ENCODE measurements around the gene MRPL4. TPM values are rescaled to one million over a fixed set of nuclear protein-coding genes. Genes with fewer than 3 reads are reported as not detected.

The MRPL4 gene
- total RNA-seq, 1 experiment from 2014 or later: 85.9 TPM

- TF ChIP-seq CTCF (IDR thresholded peaks at IDR 0.05; ENCODE audit: insufficient read depth in 1 of 2, low read depth in 1 of 2, low read length in 1 of 2, severe bottlenecking in 1 of 2, unreplicated experiment in 1 of 2): no peak
- Mint-ChIP-seq H3K4me3 (ENCODE audit: unreplicated experiment) (no peak overlapping the region), H3K4me1 (ENCODE audit: low read depth, unreplicated experiment) (no peaks in the 10 kb centered on the region), H3K27me3 (ENCODE audit: insufficient read depth, unreplicated experiment) (no peaks in the 10 kb centered on the region), H3K9me3 (ENCODE audit: unreplicated experiment) (no peaks in the 10 kb centered on the region), H3K27ac (ENCODE audit: unreplicated experiment) (no peak overlapping the region), H3K36me3 (ENCODE audit: insufficient read depth, unreplicated experiment) (peaks cover 14% of the 10 kb centered on the region)
- H3K4me1 ChIP-seq: 0 out of 2 replicates have a peak, but pooled peaks cover 6% of the 10 kb centered on the region
- no peaks in the 10 kb centered on the region for H3K27me3 ChIP-seq (replicated peaks; ENCODE audit: control insufficient read depth, insufficient read depth, low read length)
- POLR2A ChIA-PET: no interaction called here
- CTCF ChIA-PET: interaction anchor here (0.5 to 2.1 kb wide), 3 partner anchors 22 to 83 kb away, joined by 4 to 8 read pairs (median 6); no protein-coding TSS in a partner anchor
- no TSS peak for BruUV-seq (replicated peaks)
- H3K4me3 ChIP-seq (ENCODE audit: low read depth, low read length): no peak overlapping the region
- H3K9me3 ChIP-seq: no peaks in the 10 kb centered on the region
- H3K36me3 ChIP-seq (ENCODE audit: control insufficient read depth, insufficient read depth, low read length): no peaks in the 10 kb centered on the region
- DNase-seq: no peak
- intact Hi-C loops (cut with micrococcal nuclease; ENCODE audit: unreplicated experiment): no loop called here
These were observed 23.6 kb upstream of the MRPL4 start for GRCh38 chr19:10228393-10228792.

- Mint-ChIP-seq H3K9me3 (ENCODE audit: unreplicated experiment) (no peaks in the 10 kb centered on the region), H3K36me3 (ENCODE audit: insufficient read depth, unreplicated experiment) (peaks cover 9% of the 10 kb centered on the region), H3K4me3 (ENCODE audit: unreplicated experiment) (no peak overlapping the region), H3K4me1 (ENCODE audit: low read depth, unreplicated experiment) (no peaks in the 10 kb centered on the region), H3K27me3 (ENCODE audit: insufficient read depth, unreplicated experiment) (no peaks in the 10 kb centered on the region), H3K27ac (ENCODE audit: unreplicated experiment) (no peak overlapping the region)
- intact Hi-C loops (cut with micrococcal nuclease; ENCODE audit: unreplicated experiment): loop anchor here (1.0 kb wide), 1 partner anchor 21 kb away; no protein-coding TSS in a partner anchor
- BruUV-seq (replicated peaks): no TSS peak
- peak; percentile 59 to 61 for DNase-seq
- Histone ChIP-seq H3K36me3 (ENCODE audit: control insufficient read depth, insufficient read depth, low read length) (no peaks in the 10 kb centered on the region), H3K27me3 (replicated peaks; ENCODE audit: control insufficient read depth, insufficient read depth, low read length) (no peaks in the 10 kb centered on the region), H3K4me1 (0 out of 2 replicates have a peak, but pooled peaks cover 6% of the 10 kb centered on the region), H3K4me3 (ENCODE audit: low read depth, low read length) (no peak overlapping the region), H3K9me3 (no peaks in the 10 kb centered on the region)
- POLR2A ChIA-PET: no interaction called here
- peak; percentile 31 to 58 for TF ChIP-seq CTCF (IDR thresholded peaks at IDR 0.05; ENCODE audit: insufficient read depth in 1 of 2, low read depth in 1 of 2, low read length in 1 of 2, severe bottlenecking in 1 of 2, unreplicated experiment in 1 of 2)
- CTCF ChIA-PET: interaction anchor here (0.6 to 2.1 kb wide), 3 partner anchors 21 to 274 kb away, joined by 4 to 8 read pairs (median 7); partner anchors contain the start of gene KEAP1
These were observed 23.1 kb upstream of the MRPL4 start for GRCh38 chr19:10228920-10229319.

- peak; percentile 53 for DNase-seq
- no peaks in the 10 kb centered on the region for H3K27me3 ChIP-seq (replicated peaks; ENCODE audit: control insufficient read depth, insufficient read depth, low read length)
- H3K9me3 ChIP-seq: no peaks in the 10 kb centered on the region
- Mint-ChIP-seq H3K27me3 (ENCODE audit: insufficient read depth, unreplicated experiment) (no peaks in the 10 kb centered on the region), H3K9me3 (ENCODE audit: unreplicated experiment) (no peaks in the 10 kb centered on the region), H3K27ac (ENCODE audit: unreplicated experiment) (no peak overlapping the region), H3K36me3 (ENCODE audit: insufficient read depth, unreplicated experiment) (peaks cover 6% of the 10 kb centered on the region), H3K4me1 (ENCODE audit: low read depth, unreplicated experiment) (no peaks in the 10 kb centered on the region), H3K4me3 (ENCODE audit: unreplicated experiment) (peak overlapping the region; percentile 72)
- intact Hi-C loops (cut with micrococcal nuclease; ENCODE audit: unreplicated experiment): loop anchor here (5.0 kb wide), 1 partner anchor 33 kb away; no protein-coding TSS in a partner anchor
- ChIA-PET CTCF (interaction anchor here (2.1 kb wide), 1 partner anchor 20 kb away, joined by 8 read pairs; no protein-coding TSS in a partner anchor), POLR2A (no interaction called here)
- TF ChIP-seq CTCF (IDR thresholded peaks at IDR 0.05; ENCODE audit: insufficient read depth in 1 of 2, low read depth in 1 of 2, low read length in 1 of 2, severe bottlenecking in 1 of 2, unreplicated experiment in 1 of 2): peak in 1 of 2 experiments; percentile 6
- TSS peak; percentile 34 for BruUV-seq (replicated peaks)
- no peaks in the 10 kb centered on the region for H3K36me3 ChIP-seq (ENCODE audit: control insufficient read depth, insufficient read depth, low read length)
- 0 out of 2 replicates have a peak, but pooled peaks cover 6% of the 10 kb centered on the region for H3K4me1 ChIP-seq
- H3K4me3 ChIP-seq (ENCODE audit: low read depth, low read length): peak overlapping the region; percentile 83
These were observed 21.7 kb upstream of the MRPL4 start for GRCh38 chr19:10230173-10230860.
